PC-3 (cell line): Measurements from ENCODE around the gene USP20.

Source experiments
- CTCF ChIP-seq: fragments of 300-600 bp; sonication (generic); conservative IDR thresholded peaks from 2 replicates; pipeline ENCODE4 v1.5.1; 2017; ENCODE audit warnings: antibody characterized with exemption, low read depth, mild to moderate bottlenecking, low read length
- EZH2 ChIP-seq: fragments of 300-600 bp; sonication (generic); IDR thresholded peaks from one replicate; pipeline ENCODE4 v1.6.1; 2017; ENCODE audit warnings: antibody characterized with exemption, mild to moderate bottlenecking, low read length; ENCODE audit not compliant: unreplicated experiment
- EZH2phosphoT487 ChIP-seq: fragments of 300-600 bp; sonication (generic); IDR thresholded peaks from 2 replicates; pipeline ENCODE4 v1.6.1; 2018; ENCODE audit warnings: mild to moderate bottlenecking, antibody characterized with exemption, low read length, borderline replicate concordance

- no peak for TF ChIP-seq CTCF
- no peak for TF ChIP-seq EZH2phosphoT487
- no peak for TF ChIP-seq EZH2
Observed at GRCh38 chr9:129836311-129837007, 1.2 kb downstream of the USP20 start.
